Stimulated activated CD4-positive, alpha-beta T cell treated with anti-CD3 and anti-CD28 coated beads, Interleukin-2, amount 100 ng/mL, for 48 hours (primary cell): ENCODE data around the gene SELPLG.
"Not testable (repeated sequence)": the region's sequence is repeated elsewhere in the genome, so short reads cannot be mapped to it uniquely, and the experiment has no call there.

Experiments used
- DNase-seq, 2 donors: peaks; one replicate each; pipeline ENCODE4 v3.0.0-alpha.2; 2020

The SELPLG gene

GRCh38 chr12:108655812-108656175 lies 22.1 kb upstream of the SELPLG start:
- DNase-seq: not testable (repeated sequence)

GRCh38 chr12:108654622-108655021 lies 20.9 kb upstream of the SELPLG start:
- not testable (repeated sequence) for DNase-seq

- DNase-seq: no peak
These were observed 20.2 kb upstream of the SELPLG start for GRCh38 chr12:108653922-108654321.

- no peak for DNase-seq
These were observed 19.4 kb upstream of the SELPLG start for GRCh38 chr12:108653082-108653516.

- DNase-seq: no peak
These were observed 16.4 kb upstream of the SELPLG start for GRCh38 chr12:108650083-108650482.

GRCh38 chr12:108649669-108650068 lies 16.0 kb upstream of the SELPLG start:
- no peak for DNase-seq

GRCh38 chr12:108649126-108649525 lies 15.4 kb upstream of the SELPLG start:
- DNase-seq: no peak

GRCh38 chr12:108648371-108648770 lies 14.7 kb upstream of the SELPLG start:
- DNase-seq: no peak

GRCh38 chr12:108647585-108648287 lies 14.0 kb upstream of the SELPLG start:
- no peak for DNase-seq

GRCh38 chr12:108646600-108647579 lies 13.2 kb upstream of the SELPLG start:
- DNase-seq: no peak

GRCh38 chr12:108645686-108646599 lies 12.2 kb upstream of the SELPLG start:
- DNase-seq: no peak

GRCh38 chr12:108644811-108645120 lies 11.1 kb upstream of the SELPLG start:
- DNase-seq: no peak

GRCh38 chr12:108643941-108644810 lies 10.5 kb upstream of the SELPLG start:
- no peak for DNase-seq

- DNase-seq: no peak
These were observed 9.4 kb upstream of the SELPLG start for GRCh38 chr12:108642899-108643654.

GRCh38 chr12:108642269-108642870 lies 8.7 kb upstream of the SELPLG start:
- no peak for DNase-seq

GRCh38 chr12:108641446-108642268 lies 8.0 kb upstream of the SELPLG start:
- DNase-seq: no peak

GRCh38 chr12:108640802-108641445 lies 7.2 kb upstream of the SELPLG start:
- DNase-seq: no peak

GRCh38 chr12:108638997-108639822 lies 5.5 kb upstream of the SELPLG start:
- DNase-seq: no peak
